ENCODE measurements around the gene DTX3L. TPM values are rescaled to one million over a fixed set of nuclear protein-coding genes. Genes with fewer than 3 reads are reported as not detected.

Gene DTX3L
- total and polyA plus RNA-seq, 2 experiments from 2014 or later = 1.8 to 6.8 TPM

GRCh38 chr3:122548619-122549018 lies 15.5 kb upstream of the DTX3L start:
- DNase-seq (ENCODE audit: low spot score) (no peak), ATAC-seq (no peak)
- Histone ChIP-seq H3K4me3 (no peak overlapping the region), H3K79me2 (replicated peaks; ENCODE audit: insufficient read depth) (no peaks in the 10 kb centered on the region), H4K20me1 (replicated peaks; ENCODE audit: insufficient read depth) (no peaks in the 10 kb centered on the region), H3K4me1 (ENCODE audit: insufficient read depth) (peaks cover 9% of the 10 kb centered on the region; the same call in 1 of the 2 replicates), H3K27me3 (ENCODE audit: insufficient read depth) (no peaks in the 10 kb centered on the region), H2AFZ (no peak overlapping the region), H3K9me2 (ENCODE audit: insufficient read depth) (no peaks in the 10 kb centered on the region; the same call in 1 of the 2 replicates), H3K27ac (ENCODE audit: low read depth) (no peak overlapping the region), H3K36me3 (ENCODE audit: insufficient read depth) (no peaks in the 10 kb centered on the region), H3F3A (replicated peaks; ENCODE audit: low read depth) (no peaks in the 10 kb centered on the region), H3K4me2 (no peak overlapping the region)
- TF ChIP-seq EZH2phosphoT487 (IDR thresholded peaks at IDR 0.05; ENCODE audit: unreplicated experiment) (no peak), NANOG (IDR thresholded peaks at IDR 0.05; ENCODE audit: borderline replicate concordance) (no peak), EZH2 (IDR thresholded peaks at IDR 0.05; ENCODE audit: low read depth, unreplicated experiment) (no peak), JUNB (IDR thresholded peaks at IDR 0.05; ENCODE audit: unreplicated experiment) (no peak)
- H3K36me3 Mint-ChIP-seq (ENCODE audit: low read depth) = no peaks in the 10 kb centered on the region
- H3K4me1 Mint-ChIP-seq = peaks cover 10% of the 10 kb centered on the region
- no peaks in the 10 kb centered on the region for H3K27me3 Mint-ChIP-seq (ENCODE audit: insufficient read depth, low read depth, poor library complexity)
- no peak overlapping the region for H3K4me3 Mint-ChIP-seq
- no peak overlapping the region for H3K27ac Mint-ChIP-seq
- H3K9me3 Mint-ChIP-seq = no peaks in the 10 kb centered on the region

- DNase-seq (ENCODE audit: low spot score) = no peak
- ATAC-seq = no peak
- no peak overlapping the region for H3K4me3 Mint-ChIP-seq
- no peaks in the 10 kb centered on the region for H3K79me2 ChIP-seq (replicated peaks; ENCODE audit: insufficient read depth)
- H3K4me1 Mint-ChIP-seq = peaks cover 17% of the 10 kb centered on the region
- H3K27ac Mint-ChIP-seq = no peak overlapping the region
- no peaks in the 10 kb centered on the region for H3K27me3 ChIP-seq (ENCODE audit: insufficient read depth)
- H3K27ac ChIP-seq (ENCODE audit: low read depth) = no peak overlapping the region
- H3K36me3 Mint-ChIP-seq (ENCODE audit: low read depth) = no peaks in the 10 kb centered on the region
- H3K36me3 ChIP-seq (ENCODE audit: insufficient read depth) = no peaks in the 10 kb centered on the region
- no peak overlapping the region for H3K4me2 ChIP-seq
- H3K4me1 ChIP-seq (ENCODE audit: insufficient read depth) = peaks cover 11% of the 10 kb centered on the region; the same call in 1 of the 2 replicates
- H3F3A ChIP-seq (replicated peaks; ENCODE audit: low read depth) = no peaks in the 10 kb centered on the region
- no peaks in the 10 kb centered on the region for H3K9me3 Mint-ChIP-seq
- no peak overlapping the region for H2AFZ ChIP-seq
- no peak overlapping the region for H3K4me3 ChIP-seq
- no peaks in the 10 kb centered on the region for H3K27me3 Mint-ChIP-seq (ENCODE audit: insufficient read depth, low read depth, poor library complexity)
- no peaks in the 10 kb centered on the region for H4K20me1 ChIP-seq (replicated peaks; ENCODE audit: insufficient read depth)
- H3K9me2 ChIP-seq (ENCODE audit: insufficient read depth) = no peaks in the 10 kb centered on the region
- TF ChIP-seq EZH2 (IDR thresholded peaks at IDR 0.05; ENCODE audit: low read depth, unreplicated experiment) = no peak
- TF ChIP-seq ETS1 (IDR thresholded peaks at IDR 0.05) = no peak
- TF ChIP-seq STAT1 (IDR thresholded peaks at IDR 0.05; ENCODE audit: unreplicated experiment) = no peak
- no peak for TF ChIP-seq CTCF (conservative IDR thresholded peaks at IDR 0.05; ENCODE audit: low read depth in 2 of 2)
- no peak for TF ChIP-seq ZNF114 (CRISPR knock-in tag; IDR thresholded peaks at IDR 0.05)
- no peak for TF ChIP-seq EZH2phosphoT487 (IDR thresholded peaks at IDR 0.05; ENCODE audit: unreplicated experiment)
- no peak for TF ChIP-seq ZNF331 (CRISPR knock-in tag; IDR thresholded peaks at IDR 0.05; ENCODE audit: low read depth)
- no peak for TF ChIP-seq JUNB (IDR thresholded peaks at IDR 0.05; ENCODE audit: unreplicated experiment)
- no peak for TF ChIP-seq REST (IDR thresholded peaks at IDR 0.05; ENCODE audit: unreplicated experiment)
- TF ChIP-seq NANOG (IDR thresholded peaks at IDR 0.05; ENCODE audit: borderline replicate concordance) = no peak
Measured at GRCh38 chr3:122553171-122553570, 11.0 kb upstream of the DTX3L start.
